GM11168 (cell line): Measurements from ENCODE around the gene KAZN.

Source experiments
- in situ Hi-C: fragments of 300-500 bp; cut with MboI; formaldehyde crosslinking; loops from one replicate; pipeline ENCODE4 v1.12.0; 2022; ENCODE audit warnings: low sequenced_read_pairs; ENCODE audit not compliant: unreplicated experiment

KAZN gene

GRCh38 chr1:15098176-15099125, 500.0 kb downstream of the KAZN start:
- in situ Hi-C loops: no loop called here

GRCh38 chr1:15099441-15100120, 501.1 kb downstream of the KAZN start:
- in situ Hi-C loops: no loop called here

- in situ Hi-C loops: no loop called here
Observed at GRCh38 chr1:15100121-15100879, 501.8 kb downstream of the KAZN start.

- in situ Hi-C loops: no loop called here
Observed at GRCh38 chr1:15100880-15101760, 502.6 kb downstream of the KAZN start.

GRCh38 chr1:15101801-15102200, 503.3 kb downstream of the KAZN start:
- in situ Hi-C loops: no loop called here

GRCh38 chr1:15102646-15103045, 504.2 kb downstream of the KAZN start:
- in situ Hi-C loops: no loop called here

GRCh38 chr1:15103211-15103610, 504.7 kb downstream of the KAZN start:
- in situ Hi-C loops: no loop called here

- in situ Hi-C loops: no loop called here
Observed at GRCh38 chr1:15103906-15104305, 505.4 kb downstream of the KAZN start.

- in situ Hi-C loops: no loop called here
Observed at GRCh38 chr1:15104768-15105167, 506.3 kb downstream of the KAZN start.

GRCh38 chr1:15106608-15107007, 508.1 kb downstream of the KAZN start:
- in situ Hi-C loops: no loop called here

- in situ Hi-C loops: no loop called here
Observed at GRCh38 chr1:15107058-15107687, 508.7 kb downstream of the KAZN start.

GRCh38 chr1:15107911-15108310, 509.4 kb downstream of the KAZN start:
- in situ Hi-C loops: no loop called here

- in situ Hi-C loops: no loop called here
Observed at GRCh38 chr1:15110128-15110866, 511.8 kb downstream of the KAZN start.

- in situ Hi-C loops: no loop called here
Observed at GRCh38 chr1:15110867-15111230, 512.4 kb downstream of the KAZN start.

GRCh38 chr1:15113146-15113545, 514.7 kb downstream of the KAZN start:
- in situ Hi-C loops: no loop called here

- in situ Hi-C loops: no loop called here
Observed at GRCh38 chr1:15114884-15115283, 516.4 kb downstream of the KAZN start.

GRCh38 chr1:15115542-15116330, 517.3 kb downstream of the KAZN start:
- in situ Hi-C loops: no loop called here

- in situ Hi-C loops: no loop called here
Observed at GRCh38 chr1:15116966-15117365, 518.5 kb downstream of the KAZN start.
